Right atrium auricular region (tissue), 2 donors: Measurements from ENCODE around the gene ANKRD11. TPM values are rescaled to one million over a fixed set of nuclear protein-coding genes. Genes with fewer than 3 reads are reported as not detected.

Experiments used
- DNase-seq: peaks from one replicate; pipeline ENCODE4 v3.0.0-alpha.2; 2019; ENCODE audit warnings: low spot score
- H3K27ac ChIP-seq, 2 donors: fragments of 200-600 bp; sonication (generic); 1 replicate in 1 of 2; 2 replicates in 1 of 2; pipeline ENCODE4 v1.5.1; 2016 to 2019
- H3K27me3 ChIP-seq, 2 donors: fragments of 200-600 bp; sonication (generic); one replicate each; pipeline versions ENCODE4 v1.5.1 to v1.6.0; 2017 to 2019
- H3K36me3 ChIP-seq: fragments of 200-600 bp; sonication (generic); one replicate; pipeline ENCODE4 v1.5.1; 2016
- H3K4me1 ChIP-seq, 2 donors: fragments of 200-600 bp; sonication (generic); one replicate each; pipeline versions ENCODE4 v1.5.1 to v1.6.0; 2017 to 2019
- H3K4me3 ChIP-seq, 2 donors: fragments of 200-600 bp; sonication (generic); 1 replicate in 1 of 2; 2 replicates in 1 of 2; pipeline ENCODE4 v1.5.1; 2017 to 2019; ENCODE audit warnings: mild to moderate bottlenecking in 1 of 2, moderate library complexity in 1 of 2
- H3K9me3 ChIP-seq, 2 donors: fragments of 200-600 bp; sonication (generic); one replicate each; pipeline ENCODE4 v1.5.1; 2019
- total RNA-seq, 2 donors: library from RNA; depleted of rRNA; stranded (reverse); fragments of >200 nt; gene quantifications; one replicate each; pipeline ENCODE4 v1.1.0, GENCODE V29; 2016
- TF ChIP-seq, protein P1 (sequence below), 2 donors: fragments of 200-600 bp; sonication (generic); IDR thresholded peaks; one replicate each; pipeline ENCODE4 v1.5.1; 2019; ENCODE audit warnings: antibody characterized with exemption in 2 of 2

The ANKRD11 gene
- total RNA-seq, 2 donors from 2014 or later, result 55.2 to 68.1 TPM

DNA sequence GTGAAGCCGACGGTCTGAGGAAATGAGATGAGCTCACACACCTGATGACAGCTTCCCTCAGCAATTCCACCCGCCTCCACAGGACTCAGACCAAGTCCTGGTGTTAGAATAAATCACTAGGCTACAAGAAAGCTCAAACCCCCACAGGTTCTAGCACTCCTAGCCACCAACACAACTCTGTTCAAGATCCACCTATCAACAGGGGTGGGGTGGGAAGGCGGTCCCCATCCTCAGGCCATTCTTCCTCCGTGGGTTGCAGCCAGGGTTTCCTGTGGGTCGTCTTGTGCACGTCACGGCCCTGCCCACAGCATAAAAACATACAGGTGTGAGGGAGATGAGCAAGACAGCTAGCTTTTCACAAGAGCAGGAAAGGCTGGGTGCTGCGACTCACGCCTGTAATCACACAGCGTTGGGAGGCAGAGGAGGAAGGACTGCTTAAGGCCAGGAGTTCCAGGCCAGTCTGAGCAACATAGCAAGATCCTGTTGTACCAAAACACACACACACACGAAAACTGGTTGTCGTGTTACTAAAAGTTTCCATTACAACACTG, 81.1 kb downstream of the ANKRD11 start:
- H3K9me3 ChIP-seq, result no peaks in the 10 kb centered on the region
- DNase-seq, result no peak
- H3K4me1 ChIP-seq, result peaks cover 0 to 98% of the 10 kb centered on the region in 2 donors
- H3K27ac ChIP-seq, result peak overlapping the region in 1 of 2 donors; percentile 37
- H3K36me3 ChIP-seq, result no peaks in the 10 kb centered on the region
- TF ChIP-seq, protein P1, sequence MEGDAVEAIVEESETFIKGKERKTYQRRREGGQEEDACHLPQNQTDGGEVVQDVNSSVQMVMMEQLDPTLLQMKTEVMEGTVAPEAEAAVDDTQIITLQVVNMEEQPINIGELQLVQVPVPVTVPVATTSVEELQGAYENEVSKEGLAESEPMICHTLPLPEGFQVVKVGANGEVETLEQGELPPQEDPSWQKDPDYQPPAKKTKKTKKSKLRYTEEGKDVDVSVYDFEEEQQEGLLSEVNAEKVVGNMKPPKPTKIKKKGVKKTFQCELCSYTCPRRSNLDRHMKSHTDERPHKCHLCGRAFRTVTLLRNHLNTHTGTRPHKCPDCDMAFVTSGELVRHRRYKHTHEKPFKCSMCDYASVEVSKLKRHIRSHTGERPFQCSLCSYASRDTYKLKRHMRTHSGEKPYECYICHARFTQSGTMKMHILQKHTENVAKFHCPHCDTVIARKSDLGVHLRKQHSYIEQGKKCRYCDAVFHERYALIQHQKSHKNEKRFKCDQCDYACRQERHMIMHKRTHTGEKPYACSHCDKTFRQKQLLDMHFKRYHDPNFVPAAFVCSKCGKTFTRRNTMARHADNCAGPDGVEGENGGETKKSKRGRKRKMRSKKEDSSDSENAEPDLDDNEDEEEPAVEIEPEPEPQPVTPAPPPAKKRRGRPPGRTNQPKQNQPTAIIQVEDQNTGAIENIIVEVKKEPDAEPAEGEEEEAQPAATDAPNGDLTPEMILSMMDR (IDR thresholded peaks at IDR 0.05), result no peak
- no peaks in the 10 kb centered on the region for H3K27me3 ChIP-seq
- no peak overlapping the region for H3K4me3 ChIP-seq

DNA sequence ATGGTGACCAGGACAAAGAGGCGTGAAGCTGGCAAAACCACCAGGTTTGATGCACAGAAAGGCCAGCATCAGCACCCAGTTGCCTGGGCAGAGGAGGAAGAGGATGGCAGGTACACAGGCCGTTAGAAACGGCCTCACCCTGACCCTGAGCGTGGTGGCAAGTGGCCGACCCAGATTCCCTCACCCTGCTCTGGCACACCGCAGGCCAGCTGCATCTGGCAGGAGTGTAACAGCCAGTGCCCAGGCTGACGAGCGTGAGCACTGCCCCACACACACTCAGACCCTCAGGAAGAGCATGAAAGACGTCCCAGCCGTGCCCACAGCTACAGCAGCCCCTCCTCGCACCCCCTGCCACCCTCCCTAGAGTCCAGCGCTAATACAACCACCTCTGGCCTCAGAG, 82.0 kb downstream of the ANKRD11 start:
- Histone ChIP-seq H3K9me3 (no peaks in the 10 kb centered on the region), H3K4me3 (no peak overlapping the region), H3K27me3 (no peaks in the 10 kb centered on the region), H3K4me1 (peaks cover 0 to 98% of the 10 kb centered on the region in 2 donors), H3K27ac (peak overlapping the region in 1 of 2 donors; percentile 37), H3K36me3 (no peaks in the 10 kb centered on the region)
- DNase-seq, result no peak
- TF ChIP-seq, protein P1 (IDR thresholded peaks at IDR 0.05), result no peak

DNA sequence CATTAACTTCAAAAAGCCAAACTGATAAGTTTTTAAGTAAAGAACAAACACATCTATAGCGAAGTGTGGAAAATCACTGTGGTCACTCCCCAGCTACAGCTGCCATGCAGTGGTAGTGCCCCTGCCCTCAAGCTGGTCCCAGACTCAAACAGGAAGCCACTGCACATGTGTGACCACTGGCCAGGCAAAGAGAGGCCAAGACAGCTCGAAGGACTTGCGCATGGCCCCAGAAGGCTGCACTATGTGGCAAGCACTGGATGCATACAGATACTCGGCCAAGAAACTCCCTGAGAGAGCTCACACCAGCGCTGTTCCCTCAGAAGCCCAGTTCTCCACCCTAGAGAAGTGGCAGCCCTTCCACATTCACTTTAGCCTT, 82.4 kb downstream of the ANKRD11 start:
- Histone ChIP-seq H3K36me3 (no peaks in the 10 kb centered on the region), H3K4me1 (peaks cover 0 to 96% of the 10 kb centered on the region in 2 donors), H3K9me3 (no peaks in the 10 kb centered on the region), H3K27ac (peak overlapping the region in 1 of 2 donors; percentile 37), H3K27me3 (no peaks in the 10 kb centered on the region), H3K4me3 (no peak overlapping the region)
- TF ChIP-seq, protein P1 (IDR thresholded peaks at IDR 0.05), result no peak
- DNase-seq, result peak; percentile 68

DNA sequence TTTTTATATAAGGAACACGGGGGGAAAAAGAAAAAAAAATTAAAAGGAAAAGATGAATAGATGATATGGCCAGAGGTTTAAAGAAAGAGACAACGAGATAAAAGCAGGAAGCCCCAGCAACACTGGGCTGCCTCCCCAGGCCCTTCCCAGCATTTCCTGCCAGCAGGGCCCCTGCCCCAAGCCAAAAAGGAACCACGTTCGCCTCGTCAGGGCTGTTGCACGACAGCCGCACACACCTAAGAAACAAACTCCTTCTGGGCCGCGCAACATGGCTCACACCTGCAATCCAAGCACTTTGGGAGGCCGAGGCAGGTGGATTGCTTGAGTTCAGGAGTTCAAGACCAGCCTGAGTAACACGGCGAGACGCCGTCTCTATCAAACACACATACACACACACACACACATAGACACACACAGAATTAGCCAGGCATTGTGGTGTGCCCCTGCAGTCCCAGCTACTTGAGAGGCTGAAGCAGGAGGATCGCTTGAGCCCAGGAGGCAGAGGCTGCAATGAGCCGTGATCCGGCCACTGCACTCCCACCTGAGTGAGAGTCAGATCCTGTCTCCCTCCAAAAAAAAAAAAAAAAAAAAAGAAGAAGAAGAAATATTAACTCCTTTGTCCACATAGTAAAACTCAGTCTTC, 83.0 kb downstream of the ANKRD11 start:
- Histone ChIP-seq H3K9me3 (no peaks in the 10 kb centered on the region), H3K4me3 (no peak overlapping the region), H3K27ac (no peak overlapping the region), H3K4me1 (peaks cover 0 to 96% of the 10 kb centered on the region in 2 donors), H3K36me3 (no peaks in the 10 kb centered on the region), H3K27me3 (no peaks in the 10 kb centered on the region)
- no peak for DNase-seq
- TF ChIP-seq, protein P1 (IDR thresholded peaks at IDR 0.05), result no peak

GRCh38 chr16:89406277-89406888, 84.0 kb downstream of the ANKRD11 start:
- no peak for DNase-seq
- Histone ChIP-seq H3K9me3 (no peaks in the 10 kb centered on the region), H3K4me1 (peaks cover 0 to 94% of the 10 kb centered on the region in 2 donors), H3K27me3 (no peaks in the 10 kb centered on the region), H3K36me3 (no peaks in the 10 kb centered on the region), H3K4me3 (no peak overlapping the region), H3K27ac (no peak overlapping the region)
- TF ChIP-seq, protein P1 (IDR thresholded peaks at IDR 0.05), result no peak
